Endodermal cell (in vitro differentiated cells): ENCODE results near the gene PHLPP1. TPM values are rescaled to one million over a fixed set of nuclear protein-coding genes. Genes with fewer than 3 reads are reported as not detected.
A peak's percentile ranks its signal among the peaks of the same experiment; 100 is the strongest.

Experiments used
- DNase-seq: peaks from one replicate; pipeline ENCODE4 v3.0.0-alpha.2; 2017
- H3K27ac ChIP-seq: 2 replicates; pipeline ENCODE4 v1.5.1; 2013; ENCODE audit warnings: mild to moderate bottlenecking, low read depth, low read length, moderate library complexity
- H3K27me3 ChIP-seq: 2 replicates; pipeline ENCODE4 v1.6.1; 2013; ENCODE audit warnings: mild to moderate bottlenecking, low read length, moderate library complexity; ENCODE audit not compliant: insufficient read depth, control insufficient read depth, poor library complexity, severe bottlenecking
- H3K36me3 ChIP-seq: 2 replicates; pipeline ENCODE4 v1.7.0; 2013; ENCODE audit warnings: mild to moderate bottlenecking, low read length, moderate library complexity; ENCODE audit not compliant: control insufficient read depth, insufficient read depth
- H3K4me1 ChIP-seq: one replicate; pipeline ENCODE4 v1.7.0; 2013; ENCODE audit warnings: low read length; ENCODE audit not compliant: control insufficient read depth, insufficient read depth
- H3K4me3 ChIP-seq: 2 replicates; pipeline ENCODE4 v1.5.1; 2013; ENCODE audit warnings: mild to moderate bottlenecking, low read length, moderate library complexity
- H3K9ac ChIP-seq: 2 replicates; pipeline ENCODE4 v1.6.1; 2013; ENCODE audit warnings: mild to moderate bottlenecking, low read length, moderate library complexity; ENCODE audit not compliant: poor library complexity, severe bottlenecking; ENCODE audit errors: extremely low read depth
- H3K9me3 ChIP-seq: 2 replicates; pipeline ENCODE4 v1.6.1; 2013; ENCODE audit warnings: mild to moderate bottlenecking, low read length, moderate library complexity; ENCODE audit not compliant: control insufficient read depth
- H3K27ac Mint-ChIP-seq: 2 replicates; pipeline ENCODE4 v1.8.0; 2020; ENCODE audit warnings: mixed read lengths
- H3K27me3 Mint-ChIP-seq: 2 replicates; pipeline ENCODE4 v1.8.0; 2021; ENCODE audit warnings: mild to moderate bottlenecking, mixed read lengths; ENCODE audit not compliant: insufficient read depth
- H3K36me3 Mint-ChIP-seq: 2 replicates; pipeline ENCODE4 v1.8.0; 2020; ENCODE audit warnings: low read depth, mixed read lengths
- H3K4me1 Mint-ChIP-seq: 2 replicates; pipeline ENCODE4 v1.8.0; 2020; ENCODE audit warnings: mixed read lengths
- H3K4me3 Mint-ChIP-seq: 2 replicates; pipeline ENCODE4 v1.8.0; 2020; ENCODE audit warnings: mild to moderate bottlenecking, moderate library complexity, mixed read lengths
- H3K9me3 Mint-ChIP-seq: 2 replicates; pipeline ENCODE4 v1.8.0; 2020; ENCODE audit warnings: mild to moderate bottlenecking, mixed read lengths
- WGBS, 2 experiments: methylation state at CpG; one replicate each; pipeline versions ENCODE4 v1.1.5 to v1.1.7; 2013; ENCODE audit warnings: missing lambda C conversion rate in 2 of 2, mixed read lengths in 1 of 2; ENCODE audit not compliant: insufficient coverage in 1 of 2, insufficient read length in 1 of 2; 5-methylcytosine and 5-hydroxymethylcytosine counted together
- total RNA-seq, 2 donors: library from RNA; stranded (reverse); fragmentation: NEBNext Ultra II Directional in 1 of 2; extraction: Animal tissue kit (Norgen Biotek cat#: 25700) in 1 of 2; gene quantifications; 2 replicates in 1 of 2; 3 replicates in 1 of 2; pipeline ENCODE4 v1.2.1, GENCODE V29; 2021
- TF ChIP-seq, protein P1 (sequence below): fragments of 200-600 bp; sonication (generic); conservative IDR thresholded peaks from 2 replicates; pipeline ENCODE4 v1.5.0; 2021; ENCODE audit warnings: antibody characterized with exemption, mild to moderate bottlenecking

The PHLPP1 gene
- total RNA-seq, 2 donors from 2014 or later: 19.8 to 28.1 TPM

- Mint-ChIP-seq H3K27ac (no peak overlapping the region), H3K9me3 (no peaks in the 10 kb centered on the region), H3K4me3 (no peak overlapping the region), H3K27me3 (no peaks in the 10 kb centered on the region), H3K36me3 (no peaks in the 10 kb centered on the region), H3K4me1 (peaks cover 21% of the 10 kb centered on the region)
- H3K36me3 ChIP-seq: no peaks in the 10 kb centered on the region
- peaks cover 5% of the 10 kb centered on the region for H3K4me1 ChIP-seq
- TF ChIP-seq, protein P1, sequence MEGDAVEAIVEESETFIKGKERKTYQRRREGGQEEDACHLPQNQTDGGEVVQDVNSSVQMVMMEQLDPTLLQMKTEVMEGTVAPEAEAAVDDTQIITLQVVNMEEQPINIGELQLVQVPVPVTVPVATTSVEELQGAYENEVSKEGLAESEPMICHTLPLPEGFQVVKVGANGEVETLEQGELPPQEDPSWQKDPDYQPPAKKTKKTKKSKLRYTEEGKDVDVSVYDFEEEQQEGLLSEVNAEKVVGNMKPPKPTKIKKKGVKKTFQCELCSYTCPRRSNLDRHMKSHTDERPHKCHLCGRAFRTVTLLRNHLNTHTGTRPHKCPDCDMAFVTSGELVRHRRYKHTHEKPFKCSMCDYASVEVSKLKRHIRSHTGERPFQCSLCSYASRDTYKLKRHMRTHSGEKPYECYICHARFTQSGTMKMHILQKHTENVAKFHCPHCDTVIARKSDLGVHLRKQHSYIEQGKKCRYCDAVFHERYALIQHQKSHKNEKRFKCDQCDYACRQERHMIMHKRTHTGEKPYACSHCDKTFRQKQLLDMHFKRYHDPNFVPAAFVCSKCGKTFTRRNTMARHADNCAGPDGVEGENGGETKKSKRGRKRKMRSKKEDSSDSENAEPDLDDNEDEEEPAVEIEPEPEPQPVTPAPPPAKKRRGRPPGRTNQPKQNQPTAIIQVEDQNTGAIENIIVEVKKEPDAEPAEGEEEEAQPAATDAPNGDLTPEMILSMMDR: no peak
- no peaks in the 10 kb centered on the region for H3K27me3 ChIP-seq
- H3K27ac ChIP-seq: no peak overlapping the region
- no peak for DNase-seq
- 84 to 85% methylated on average over 7 of the region's 7 CpGs for WGBS, 2 experiments
- H3K9ac ChIP-seq: no peak overlapping the region
- H3K4me3 ChIP-seq: no peak overlapping the region
- no peaks in the 10 kb centered on the region for H3K9me3 ChIP-seq
Observed at GRCh38 chr18:62844850-62845643, 129.7 kb downstream of the PHLPP1 start.

DNA sequence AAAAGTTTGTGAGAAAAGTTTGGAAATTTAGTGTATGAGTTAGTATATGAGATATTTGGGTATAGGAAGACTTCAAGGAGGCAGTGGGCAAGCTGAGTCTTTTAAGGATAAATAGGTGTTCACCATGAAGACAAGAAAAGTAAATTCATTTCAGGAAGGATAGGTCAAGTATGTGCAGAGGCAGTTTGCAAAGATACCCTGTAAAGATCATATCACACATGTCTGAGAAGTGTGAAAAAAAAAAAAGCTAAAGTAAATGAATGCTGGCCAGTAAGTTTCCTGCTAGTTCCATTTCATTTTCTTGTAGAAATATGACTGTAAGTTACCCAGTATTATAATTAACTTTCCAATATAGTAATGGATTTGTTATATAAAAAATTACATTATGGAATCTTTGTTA lies 131.0 kb downstream of the PHLPP1 start:
- TF ChIP-seq, protein P1: no peak
- Histone ChIP-seq H3K9ac (no peak overlapping the region), H3K4me1 (peaks cover 5% of the 10 kb centered on the region), H3K27me3 (no peaks in the 10 kb centered on the region), H3K9me3 (no peaks in the 10 kb centered on the region), H3K27ac (no peak overlapping the region), H3K4me3 (no peak overlapping the region), H3K36me3 (no peaks in the 10 kb centered on the region)
- H3K4me1 Mint-ChIP-seq: peaks cover 21% of the 10 kb centered on the region
- no peaks in the 10 kb centered on the region for H3K36me3 Mint-ChIP-seq
- no peaks in the 10 kb centered on the region for H3K27me3 Mint-ChIP-seq
- no peaks in the 10 kb centered on the region for H3K9me3 Mint-ChIP-seq
- H3K4me3 Mint-ChIP-seq: no peak overlapping the region
- DNase-seq: no peak
- no peak overlapping the region for H3K27ac Mint-ChIP-seq

DNA sequence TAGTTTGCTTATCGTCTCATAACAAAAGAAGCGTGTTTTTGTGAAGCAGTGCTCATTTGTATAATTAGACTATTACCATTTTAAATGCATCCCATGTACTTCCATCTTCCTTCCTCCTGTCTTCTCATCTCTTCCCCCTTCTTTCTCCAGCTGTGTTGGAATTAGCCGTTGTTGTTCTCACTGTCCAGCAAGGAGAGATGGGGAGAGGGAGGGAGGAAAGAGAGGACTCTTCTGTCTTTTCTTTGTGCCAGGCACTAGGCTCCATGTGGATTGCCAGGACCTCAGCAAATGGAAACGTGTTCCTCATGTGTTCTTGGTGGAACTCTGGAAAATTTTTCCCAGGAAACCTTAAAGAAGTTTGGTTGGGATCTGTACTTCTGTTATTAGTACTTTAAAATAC lies 131.7 kb downstream of the PHLPP1 start:
- Histone ChIP-seq H3K36me3 (no peaks in the 10 kb centered on the region), H3K9me3 (no peaks in the 10 kb centered on the region), H3K4me3 (no peak overlapping the region), H3K9ac (no peak overlapping the region), H3K27me3 (no peaks in the 10 kb centered on the region), H3K4me1 (peaks cover 5% of the 10 kb centered on the region), H3K27ac (no peak overlapping the region)
- TF ChIP-seq, protein P1: no peak
- Mint-ChIP-seq H3K27ac (peak overlapping the region; percentile 63), H3K27me3 (no peaks in the 10 kb centered on the region), H3K4me3 (no peak overlapping the region), H3K9me3 (no peaks in the 10 kb centered on the region), H3K36me3 (peaks cover 2% of the 10 kb centered on the region), H3K4me1 (peaks cover 19% of the 10 kb centered on the region)
- no peak for DNase-seq
- WGBS, 2 experiments: 77 to 85% methylated on average over 2 to 4 of the region's 4 CpGs
